Thoracic aorta (tissue), 2 donors: ENCODE data around the gene CEMIP2. TPM values are rescaled to one million over a fixed set of nuclear protein-coding genes. Genes with fewer than 3 reads are reported as not detected.

Source experiments
- ATAC-seq: fragments of 150-250 bp; one replicate; pipeline ENCODE4 v1.8.0; 2017; ENCODE audit warnings: low read depth; ENCODE audit not compliant: insufficient number of reproducible peaks, low FRiP score
- DNase-seq: peaks from one replicate; pipeline ENCODE4 v3.0.0-alpha.2; 2020; ENCODE audit warnings: low spot score
- H3K27ac ChIP-seq, 2 donors: fragments of 200-600 bp; sonication (generic); 1 replicate in 1 of 2; 2 replicates in 1 of 2; pipeline ENCODE4 v1.5.1; 2016; ENCODE audit warnings: mild to moderate bottlenecking in 2 of 2, moderate library complexity in 2 of 2
- H3K27me3 ChIP-seq: fragments of 200-600 bp; sonication (generic); replicated peaks from 2 replicates; pipeline ENCODE4 v1.6.0; 2016; ENCODE audit warnings: mild to moderate bottlenecking; ENCODE audit not compliant: insufficient read depth
- H3K36me3 ChIP-seq: fragments of 200-600 bp; sonication (generic); one replicate; pipeline ENCODE4 v1.5.1; 2016
- H3K4me1 ChIP-seq, 2 donors: fragments of 200-600 bp; sonication (generic); 1 replicate in 1 of 2; 2 replicates in 1 of 2; pipeline versions ENCODE4 v1.5.1 to v1.6.0; 2016; ENCODE audit warnings: low read depth in 2 of 2, mild to moderate bottlenecking in 1 of 2; ENCODE audit not compliant: control insufficient read depth in 1 of 2
- H3K4me3 ChIP-seq: fragments of 200-600 bp; sonication (generic); 2 replicates; pipeline ENCODE4 v1.5.1; 2016; ENCODE audit warnings: mild to moderate bottlenecking
- H3K9me3 ChIP-seq: fragments of 200-600 bp; sonication (generic); 2 replicates; pipeline ENCODE4 v1.5.1; 2016
- total RNA-seq, 2 donors: library from RNA; depleted of rRNA; stranded (reverse); fragments of >200 nt; gene quantifications; one replicate each; pipeline versions ENCODE4 v1.1.0 to v1.2.3, GENCODE V29; 2016
- TF ChIP-seq, protein P1 (sequence below): fragments of 200-600 bp; sonication (generic); IDR thresholded peaks from one replicate; pipeline ENCODE4 v1.5.1; 2019; ENCODE audit warnings: antibody characterized with exemption

Gene CEMIP2
- total RNA-seq, 2 donors from 2014 or later: 69.7 to 218 TPM

DNA sequence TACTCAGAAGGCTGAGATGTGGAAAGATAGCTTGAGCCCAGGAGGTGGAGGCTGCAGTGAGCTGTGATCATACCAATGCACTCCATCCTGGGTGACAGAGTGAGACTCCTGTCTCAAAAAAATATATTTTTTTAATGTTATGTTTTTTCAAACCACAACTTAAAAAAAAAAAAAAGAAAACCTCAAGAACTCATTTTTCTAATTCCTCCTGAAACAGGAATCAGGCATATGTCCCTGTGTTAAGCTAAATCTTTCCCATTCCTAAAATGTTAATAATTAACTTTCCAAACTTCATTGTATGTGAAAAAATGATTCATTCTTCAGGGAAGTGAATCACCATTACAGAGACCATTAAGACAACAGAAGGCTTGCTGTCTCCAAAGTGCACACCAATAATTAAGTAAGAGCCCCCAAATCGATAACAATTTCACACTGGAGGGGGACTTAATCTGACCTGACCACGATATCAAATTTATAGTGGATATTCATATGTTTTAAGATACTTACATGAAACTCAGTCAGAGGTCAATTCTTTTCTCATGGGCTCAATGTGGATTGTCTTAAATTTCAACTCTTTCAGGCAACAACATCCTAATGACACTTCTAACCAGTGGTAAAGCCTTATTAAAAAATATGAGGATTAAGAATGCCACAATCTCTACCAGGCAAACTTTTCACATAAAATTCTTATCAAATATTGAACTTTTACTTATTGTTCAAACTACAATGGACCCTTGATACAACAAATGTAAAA, 5.2 kb downstream of the CEMIP2 start:
- TF ChIP-seq, protein P1, sequence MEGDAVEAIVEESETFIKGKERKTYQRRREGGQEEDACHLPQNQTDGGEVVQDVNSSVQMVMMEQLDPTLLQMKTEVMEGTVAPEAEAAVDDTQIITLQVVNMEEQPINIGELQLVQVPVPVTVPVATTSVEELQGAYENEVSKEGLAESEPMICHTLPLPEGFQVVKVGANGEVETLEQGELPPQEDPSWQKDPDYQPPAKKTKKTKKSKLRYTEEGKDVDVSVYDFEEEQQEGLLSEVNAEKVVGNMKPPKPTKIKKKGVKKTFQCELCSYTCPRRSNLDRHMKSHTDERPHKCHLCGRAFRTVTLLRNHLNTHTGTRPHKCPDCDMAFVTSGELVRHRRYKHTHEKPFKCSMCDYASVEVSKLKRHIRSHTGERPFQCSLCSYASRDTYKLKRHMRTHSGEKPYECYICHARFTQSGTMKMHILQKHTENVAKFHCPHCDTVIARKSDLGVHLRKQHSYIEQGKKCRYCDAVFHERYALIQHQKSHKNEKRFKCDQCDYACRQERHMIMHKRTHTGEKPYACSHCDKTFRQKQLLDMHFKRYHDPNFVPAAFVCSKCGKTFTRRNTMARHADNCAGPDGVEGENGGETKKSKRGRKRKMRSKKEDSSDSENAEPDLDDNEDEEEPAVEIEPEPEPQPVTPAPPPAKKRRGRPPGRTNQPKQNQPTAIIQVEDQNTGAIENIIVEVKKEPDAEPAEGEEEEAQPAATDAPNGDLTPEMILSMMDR: no peak
- no peak for ATAC-seq
- peaks cover 21 to 42% of the 10 kb centered on the region in 2 donors for H3K4me1 ChIP-seq

DNA sequence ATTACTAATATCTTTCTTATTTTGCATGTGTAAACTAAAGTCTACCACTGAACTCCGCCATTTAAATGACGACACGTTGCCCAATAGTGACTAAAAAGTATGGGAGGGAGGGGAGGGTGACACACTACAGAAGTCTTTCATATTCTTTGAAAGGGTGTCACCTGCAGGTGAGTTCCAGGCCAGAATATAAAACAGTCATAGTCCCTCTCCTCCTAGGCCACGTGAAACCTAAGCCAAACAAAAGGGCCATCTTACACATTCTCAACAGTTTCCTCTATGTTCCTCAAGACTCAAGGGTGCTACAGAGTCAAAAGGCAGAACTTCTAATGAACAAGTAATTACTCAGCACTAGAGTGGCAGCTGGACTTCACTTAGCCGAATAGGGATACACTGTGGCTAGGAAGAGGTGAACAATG, 6.4 kb downstream of the CEMIP2 start:
- TF ChIP-seq, protein P1: no peak
- H3K27ac ChIP-seq: no peak overlapping the region
- ATAC-seq (no peak), DNase-seq (no peak)
- H3K9me3 ChIP-seq: no peaks in the 10 kb centered on the region
- no peaks in the 10 kb centered on the region for H3K27me3 ChIP-seq
- H3K36me3 ChIP-seq: no peaks in the 10 kb centered on the region
- H3K4me1 ChIP-seq: peaks cover 21 to 36% of the 10 kb centered on the region in 2 donors
- H3K4me3 ChIP-seq: no peak overlapping the region

More for the DNA sequence above, 5.2 kb downstream of the CEMIP2 start:
- Histone ChIP-seq H3K27me3 (no peaks in the 10 kb centered on the region), H3K27ac (no peak overlapping the region), H3K4me3 (no peak overlapping the region), H3K36me3 (no peaks in the 10 kb centered on the region), H3K9me3 (no peaks in the 10 kb centered on the region)
- no peak for DNase-seq

DNA sequence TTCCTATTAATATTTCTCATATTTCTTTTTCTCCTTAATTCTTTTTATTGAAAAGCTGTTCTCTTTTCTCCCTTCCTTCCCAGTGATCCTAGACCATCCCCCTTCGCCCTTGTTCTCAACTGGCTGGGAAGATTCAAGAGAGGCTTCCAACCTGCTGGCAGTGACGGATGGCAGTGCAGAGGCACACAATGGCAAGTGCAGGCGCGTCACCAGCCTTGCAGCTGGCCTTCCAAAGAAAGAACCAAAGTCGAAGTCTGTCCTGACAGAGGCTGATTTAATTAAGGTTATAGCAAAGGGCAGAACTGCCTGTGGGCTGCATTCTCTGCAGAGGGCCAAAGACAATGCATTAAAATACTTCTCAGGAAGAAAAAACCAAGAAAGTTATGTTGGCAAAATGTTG, 7.4 kb downstream of the CEMIP2 start:
- Histone ChIP-seq H3K9me3 (no peaks in the 10 kb centered on the region), H3K27ac (no peak overlapping the region), H3K4me3 (no peak overlapping the region), H3K36me3 (no peaks in the 10 kb centered on the region), H3K4me1 (peaks cover 21 to 28% of the 10 kb centered on the region in 2 donors), H3K27me3 (no peaks in the 10 kb centered on the region)
- TF ChIP-seq, protein P1: no peak
- no peak for DNase-seq
- no peak for ATAC-seq

- TF ChIP-seq, protein P1: no peak
- ATAC-seq: no peak
- no peaks in the 10 kb centered on the region for H3K9me3 ChIP-seq
- no peak overlapping the region for H3K27ac ChIP-seq
- no peak overlapping the region for H3K4me3 ChIP-seq
- no peak for DNase-seq
- no peaks in the 10 kb centered on the region for H3K36me3 ChIP-seq
- no peaks in the 10 kb centered on the region for H3K27me3 ChIP-seq
- H3K4me1 ChIP-seq: peaks cover 5 to 21% of the 10 kb centered on the region in 2 donors
Measured at GRCh38 chr9:71758785-71759184, 9.5 kb downstream of the CEMIP2 start.

GRCh38 chr9:71758277-71758676, 10.0 kb downstream of the CEMIP2 start:
- H3K27me3 ChIP-seq: no peaks in the 10 kb centered on the region
- DNase-seq (no peak), ATAC-seq (no peak)
- H3K36me3 ChIP-seq: no peaks in the 10 kb centered on the region
- H3K4me3 ChIP-seq: no peak overlapping the region
- TF ChIP-seq, protein P1: no peak
- H3K27ac ChIP-seq: no peak overlapping the region
- H3K4me1 ChIP-seq: peaks cover 3 to 16% of the 10 kb centered on the region in 2 donors
- H3K9me3 ChIP-seq: no peaks in the 10 kb centered on the region
